Measurements from ENCODE around the gene ARL8B.

GRCh38 chr3:5190147-5190791 lies 68.2 kb downstream of the ARL8B start:
- TF ChIP-seq EZH2 (IDR thresholded peaks at IDR 0.05; ENCODE audit: borderline replicate concordance, low read depth, low read length, poor library complexity, severe bottlenecking) (no peak), CTCF (conservative IDR thresholded peaks at IDR 0.05; ENCODE audit: low read depth, low read length) (no peak)
